H1 (cell line): ENCODE data around the gene KCTD10. TPM values are rescaled to one million over a fixed set of nuclear protein-coding genes. Genes with fewer than 3 reads are reported as not detected.

ENCODE experiments used
- CTCF ChIA-PET: fragments of 300-600 bp; sonication (Branson Sonifier 250); formaldehyde crosslinking; loops from one replicate; lab custom pipeline; 2021; ENCODE audit not compliant: partially characterized antibody; lab: Charles Lee
- POLR2A ChIA-PET: fragments of 300-600 bp; sonication (Branson Sonifier 250); formaldehyde crosslinking; loops from one replicate; lab custom pipeline; 2021; ENCODE audit warnings: inconsistent platforms; ENCODE audit not compliant: partially characterized antibody; lab: Charles Lee
- DNase-seq, 2 experiments: peaks; one replicate each; pipeline versions ENCODE4 v3.0.0 to v3.0.0-alpha.2; 2010 to 2022; ENCODE audit warnings: low spot score in 2 of 2, low read depth in 1 of 2, mixed read lengths in 1 of 2
- FAIRE-seq: peaks from 2 replicates; lab custom pipeline; 2011; peaks lifted over from hg19 to GRCh38; lab: Jason Lieb, UNC
- H2AFZ ChIP-seq: 2 replicates; pipeline ENCODE4 v1.8.1; 2012; ENCODE audit warnings: low read length, inconsistent platforms
- H2AK5ac ChIP-seq: 2 replicates; pipeline ENCODE4 v1.6.1; 2013; ENCODE audit warnings: low read depth, low read length
- H2BK120ac ChIP-seq: replicated peaks from 2 replicates; pipeline ENCODE3; 2013; ENCODE audit warnings: low read depth, low read length, inconsistent platforms
- H2BK12ac ChIP-seq: 2 replicates; pipeline ENCODE4 v1.6.1; 2013; ENCODE audit warnings: low read depth, low read length
- H2BK15ac ChIP-seq: 2 replicates; pipeline ENCODE4 v1.6.1; 2013; ENCODE audit warnings: low read length
- H2BK20ac ChIP-seq: 2 replicates; pipeline ENCODE4 v1.6.1; 2013; ENCODE audit warnings: low read length
- H2BK5ac ChIP-seq: 2 replicates; pipeline ENCODE4 v1.6.1; 2013; ENCODE audit warnings: low read depth, low read length
- H3K14ac ChIP-seq: 2 replicates; pipeline ENCODE4 v1.6.1; 2013; ENCODE audit warnings: inconsistent platforms; ENCODE audit not compliant: insufficient read length
- H3K18ac ChIP-seq: 2 replicates; pipeline ENCODE4 v1.6.1; 2013; ENCODE audit warnings: low read length; ENCODE audit errors: extremely low read depth
- H3K23ac ChIP-seq: 2 replicates; pipeline ENCODE4 v1.6.1; 2013; ENCODE audit warnings: inconsistent platforms; ENCODE audit not compliant: insufficient read length
- H3K23me2 ChIP-seq: 2 replicates; pipeline ENCODE4 v1.6.1; 2013; ENCODE audit warnings: low read depth, low read length
- H3K27ac ChIP-seq: 2 replicates; pipeline ENCODE4 v1.6.1; 2011; ENCODE audit warnings: low read depth, low read length, inconsistent platforms
- H3K27me3 ChIP-seq, 4 experiments: replicated peaks in 1 of 4; 1 replicate in 1 of 4; 2 replicates in 3 of 4; pipeline versions ENCODE4 v1.6.1 to v1.8.1; 2011 to 2013; ENCODE audit warnings: low read length in 3 of 4, mild to moderate bottlenecking in 3 of 4, inconsistent platforms in 2 of 4, mixed read lengths in 2 of 4, moderate library complexity in 1 of 4; ENCODE audit not compliant: control insufficient read depth in 3 of 4, insufficient read depth in 3 of 4; ENCODE audit errors: extremely low read depth in 1 of 4
- H3K36me3 ChIP-seq, 4 experiments: 2 replicates each; pipeline versions ENCODE4 v1.6.1 to v1.8.1; 2011 to 2013; ENCODE audit warnings: mild to moderate bottlenecking in 4 of 4, low read length in 3 of 4, moderate library complexity in 2 of 4, control low read depth in 1 of 4, inconsistent platforms in 1 of 4; ENCODE audit not compliant: insufficient read depth in 4 of 4, control insufficient read depth in 2 of 4
- H3K4ac ChIP-seq: replicated peaks from 2 replicates; pipeline ENCODE3; 2013; ENCODE audit warnings: low read length, low read depth, mixed read lengths, inconsistent platforms; ENCODE audit not compliant: insufficient read length
- H3K4me1 ChIP-seq, 4 experiments: replicated peaks in 1 of 4; 1 replicate in 1 of 4; 2 replicates in 3 of 4; pipeline versions ENCODE4 v1.6.1 to v1.8.1; 2011 to 2013; ENCODE audit warnings: low read length in 3 of 4, inconsistent platforms in 2 of 4, mixed read lengths in 1 of 4; ENCODE audit not compliant: insufficient read depth in 4 of 4, control insufficient read depth in 3 of 4
- H3K4me2 ChIP-seq, 2 experiments: 2 replicates each; pipeline versions ENCODE4 v1.6.1 to v1.8.1; 2011 to 2013; ENCODE audit warnings: low read depth in 2 of 2, low read length in 2 of 2, control low read depth in 1 of 2, inconsistent platforms in 1 of 2, mild to moderate bottlenecking in 1 of 2; ENCODE audit not compliant: insufficient read depth in 1 of 2
- H3K4me3 ChIP-seq, 4 experiments: fragments of 200-600, 300-600 bp in 1 of 4; sonication (generic), shearing (Covaris generic), sonication (Bioruptor Twin) in 1 of 4; 2 replicates each; pipeline versions ENCODE4 v1.5.1 to v1.8.1; 2011 to 2016; ENCODE audit warnings: low read length in 4 of 4, low read depth in 3 of 4, control low read depth in 2 of 4, inconsistent platforms in 2 of 4, mild to moderate bottlenecking in 2 of 4, mixed read lengths in 1 of 4, moderate library complexity in 1 of 4; ENCODE audit not compliant: insufficient read depth in 2 of 4; ENCODE audit errors: extremely low read depth in 1 of 4
- H3K56ac ChIP-seq: replicated peaks from 2 replicates; pipeline ENCODE3; 2013; ENCODE audit warnings: low read depth, mild to moderate bottlenecking, mixed read lengths, low read length, inconsistent platforms; ENCODE audit not compliant: insufficient read length
- H3K79me1 ChIP-seq: 2 replicates; pipeline ENCODE4 v1.6.1; 2013; ENCODE audit warnings: low read depth, low read length, control low read depth
- H3K79me2 ChIP-seq, 2 experiments: 2 replicates each; pipeline versions ENCODE4 v1.6.1 to v1.8.1; 2012 to 2013; ENCODE audit warnings: low read length in 2 of 2, mild to moderate bottlenecking in 2 of 2, inconsistent platforms in 1 of 2; ENCODE audit not compliant: insufficient read depth in 2 of 2, control insufficient read depth in 1 of 2
- H3K9ac ChIP-seq, 4 experiments: replicated peaks in 1 of 4; 1 replicate in 1 of 4; 2 replicates in 3 of 4; pipeline versions ENCODE4 v1.6.1 to v1.8.1; 2011 to 2013; ENCODE audit warnings: low read depth in 3 of 4, low read length in 3 of 4, control low read depth in 2 of 4, mild to moderate bottlenecking in 2 of 4, moderate library complexity in 2 of 4, inconsistent platforms in 1 of 4; ENCODE audit errors: extremely low read depth in 1 of 4
- H3K9me3 ChIP-seq, 2 experiments: 2 replicates each; pipeline versions ENCODE4 v1.6.1 to v1.8.1; 2012 to 2013; ENCODE audit warnings: mild to moderate bottlenecking in 2 of 2, moderate library complexity in 2 of 2, control low read depth in 1 of 2, inconsistent platforms in 1 of 2, low read depth in 1 of 2, low read length in 1 of 2, mixed read lengths in 1 of 2; ENCODE audit not compliant: insufficient read depth in 2 of 2
- H4K20me1 ChIP-seq, 2 experiments: replicated peaks in 1 of 2; 2 replicates each; pipeline versions ENCODE3 to v1.8.1; 2011 to 2013; ENCODE audit warnings: inconsistent platforms in 2 of 2, low read length in 2 of 2, mild to moderate bottlenecking in 1 of 2; ENCODE audit not compliant: insufficient read depth in 2 of 2, control insufficient read depth in 1 of 2
- H4K5ac ChIP-seq: 2 replicates; pipeline ENCODE4 v1.6.1; 2013; ENCODE audit warnings: low read length, low read depth, mixed read lengths, inconsistent platforms; ENCODE audit not compliant: insufficient read length
- H4K8ac ChIP-seq: 2 replicates; pipeline ENCODE4 v1.8.0; 2013; ENCODE audit warnings: mild to moderate bottlenecking, moderate library complexity, low read length, inconsistent platforms; ENCODE audit not compliant: insufficient read depth; ENCODE audit errors: extremely low read depth
- H4K91ac ChIP-seq: replicated peaks from 2 replicates; pipeline ENCODE3; 2013; ENCODE audit warnings: low read length, mixed read lengths, inconsistent platforms; ENCODE audit not compliant: insufficient read length
- ASH2L ChIP-seq: fragments of 200-600, 300-600 bp; sonication (generic); IDR thresholded peaks from one replicate; pipeline ENCODE4 v1.7.1; 2017; ENCODE audit warnings: low read length
- CHD2 ChIP-seq: IDR thresholded peaks from 2 replicates; pipeline ENCODE4 v1.6.1; 2012; ENCODE audit warnings: low read length, improper control_type of control experiment
- GABPA ChIP-seq: IDR thresholded peaks from 2 replicates; pipeline ENCODE4 v1.6.1; 2011; ENCODE audit warnings: mild to moderate bottlenecking, low read length, moderate library complexity, borderline replicate concordance; ENCODE audit not compliant: insufficient read depth
- GTF2F1 ChIP-seq: IDR thresholded peaks from 2 replicates; pipeline ENCODE4 v1.6.1; 2012; ENCODE audit warnings: low read depth, low read length, improper control_type of control experiment, borderline replicate concordance
- JUND ChIP-seq: IDR thresholded peaks from 2 replicates; pipeline ENCODE4 v1.6.1; 2011; ENCODE audit warnings: mild to moderate bottlenecking, improper control_type of control experiment, low read length
- KDM1A ChIP-seq: fragments of 200-600, 300-600 bp; sonication (generic); IDR thresholded peaks from 2 replicates; pipeline ENCODE4 v1.7.1; 2016; ENCODE audit warnings: mild to moderate bottlenecking, low read length, borderline replicate concordance
- KDM5A ChIP-seq: fragments of 200-600 bp; IDR thresholded peaks from 2 replicates; pipeline ENCODE4 v1.7.1; 2012; ENCODE audit warnings: mild to moderate bottlenecking, low read length, inconsistent platforms, mixed read lengths
- NRF1 ChIP-seq: IDR thresholded peaks from 2 replicates; pipeline ENCODE4 v1.6.1; 2011; ENCODE audit warnings: mild to moderate bottlenecking, low read depth, low read length, improper control_type of control experiment
- PHF8 ChIP-seq: fragments of 200-600 bp; sonication (generic); conservative IDR thresholded peaks from 2 replicates; pipeline ENCODE4 v1.7.1; 2012; ENCODE audit warnings: low read depth, mild to moderate bottlenecking, inconsistent platforms, low read length, moderate library complexity
- SAP30 ChIP-seq: fragments of 300-600 bp; sonication (generic); IDR thresholded peaks from 2 replicates; pipeline ENCODE4 v1.7.1; 2012; ENCODE audit warnings: low read length, moderate library complexity, mild to moderate bottlenecking, inconsistent platforms; ENCODE audit not compliant: insufficient read depth, insufficient replicate concordance
- SIN3A ChIP-seq, 2 experiments: IDR thresholded peaks in 1 of 2; conservative IDR thresholded peaks in 1 of 2; 2 replicates each; pipeline ENCODE4 v1.6.1; 2011 to 2012; ENCODE audit warnings: low read length in 2 of 2, improper control_type of control experiment in 1 of 2, low read depth in 1 of 2, mild to moderate bottlenecking in 1 of 2
- SRF ChIP-seq: IDR thresholded peaks from 2 replicates; pipeline ENCODE4 v1.6.1; 2011; ENCODE audit warnings: mild to moderate bottlenecking, low read depth, low read length, moderate library complexity
- whole genome bisulfite sequencing, 2 experiments: shearing (Covaris generic) in 1 of 2; methylation state at CpG; one replicate each; pipeline versions ENCODE4 v1.1.6 to v1.1.7; 2013 to 2015; ENCODE audit warnings: low lambda C conversion rate in 2 of 2, mixed read lengths in 2 of 2, inconsistent platforms in 1 of 2, low coverage in 1 of 2, missing lambda C conversion rate in 1 of 2; ENCODE audit not compliant: insufficient replicate concordance in 2 of 2, insufficient coverage in 1 of 2, insufficient read length in 1 of 2; ENCODE audit errors: extremely low coverage in 1 of 2, missing lambda C conversion rate in 1 of 2; 5-methylcytosine and 5-hydroxymethylcytosine counted together
- polyA plus RNA-seq, 7 experiments: library from polyadenylated mRNA; depleted of rRNA in 3 of 7; stranded (reverse) in 5 of 7; unstranded in 2 of 7; fragments of >200 nt in 5 of 7; fragments of 200-250 nt in 2 of 7; gene quantifications; 1 replicate in 5 of 7; 2 replicates in 1 of 7; 4 replicates in 1 of 7; pipeline versions ENCODE4 v1.2.1 to v1.2.3, GENCODE V29; 2011 to 2013; ENCODE audit warnings: missing spikeins in 2 of 7, mixed read lengths in 2 of 7
- total RNA-seq: library from RNA; stranded (reverse); fragmentation: NEBNext Ultra II Directional; extraction: Animal tissue kit (Norgen Biotek cat#: 25700); gene quantifications from 2 replicates; pipeline ENCODE4 v1.2.1, GENCODE V29; 2021

Gene KCTD10
- total and polyA plus RNA-seq, 2 of the 8 experiments (the other 6 are each of a cell fraction or from before 2014, with no cell fraction given): 45.3 to 52.4 TPM

- FAIRE-seq (no peak), DNase-seq (no peak)
- H3K4me1 ChIP-seq: no peaks in the 10 kb centered on the region
- H3K4me2 ChIP-seq: no peak overlapping the region
- no peak overlapping the region for H2BK12ac ChIP-seq
- no peak overlapping the region for H2BK120ac ChIP-seq
- H2BK20ac ChIP-seq: no peak overlapping the region
- H3K36me3 ChIP-seq: peaks cover 2 to 28% (median 18%) of the 10 kb centered on the region in 4 experiments; a peak in 7 of 8 replicates
- H3K14ac ChIP-seq: no peak overlapping the region
- no peak overlapping the region for H3K56ac ChIP-seq
- ChIA-PET CTCF (interaction anchor here (0.8 to 1.0 kb wide), 2 partner anchors 252 to 262 kb away, joined by 3 read pairs; no protein-coding TSS in a partner anchor), POLR2A (no interaction called here)
- H4K5ac ChIP-seq: no peak overlapping the region
- no peak overlapping the region for H3K18ac ChIP-seq
- no peak overlapping the region for H3K4me3 ChIP-seq
- WGBS, 2 experiments: 94% methylated on average over 1 of the region's 1 CpG; no CpG with 5 or more reads in 1 of the 2 experiments
- H4K91ac ChIP-seq: no peak overlapping the region
- no peak overlapping the region for H3K4ac ChIP-seq
- TF ChIP-seq GTF2F1 (no peak), KDM1A (no peak), JUND (no peak), NRF1 (no peak), SRF (no peak), GABPA (no peak), SAP30 (no peak), CHD2 (no peak), SIN3A (conservative IDR thresholded peaks at IDR 0.05 in 1 of 2, IDR thresholded peaks at IDR 0.05 in 1 of 2; ENCODE audit: low read depth in 1 of 2, low read length in 2 of 2) (no peak), KDM5A (no peak), PHF8 (no peak), ASH2L (no peak)
- H2AFZ ChIP-seq: no peak overlapping the region
- H3K9ac ChIP-seq: no peak overlapping the region
- H3K9me3 ChIP-seq: no peaks in the 10 kb centered on the region
- H2BK5ac ChIP-seq: no peak overlapping the region
- H3K27ac ChIP-seq: no peak overlapping the region
- H2AK5ac ChIP-seq: no peak overlapping the region
- no peak overlapping the region for H3K23ac ChIP-seq
- H4K8ac ChIP-seq: no peak overlapping the region
- no peak overlapping the region for H2BK15ac ChIP-seq
- H4K20me1 ChIP-seq: peaks cover 0 to 4% of the 10 kb centered on the region in 2 experiments
- no peaks in the 10 kb centered on the region for H3K79me2 ChIP-seq
- H3K27me3 ChIP-seq: no peaks in the 10 kb centered on the region
- no peaks in the 10 kb centered on the region for H3K79me1 ChIP-seq
- no peaks in the 10 kb centered on the region for H3K23me2 ChIP-seq
Measured at GRCh38 chr12:109512608-109513007, 35.5 kb upstream of the KCTD10 start.
